Measurements from ENCODE around the gene OPRL1. TPM values are rescaled to one million over a fixed set of nuclear protein-coding genes. Genes with fewer than 3 reads are reported as not detected.

The OPRL1 gene
- total RNA-seq: 3.2 and 5.4 TPM in 2 replicates

GRCh38 chr20:64080013-64080812 lies at the start of gene OPRL1:
TSS of gene OPRL1 (plus strand) at chr20:64080082. CDS start at chr20:64092721, 12,639 bp downstream.
- peak; percentile 41 for DNase-seq

GRCh38 chr20:64030371-64031134 lies 49.3 kb upstream of the OPRL1 start:
- no peak for DNase-seq

GRCh38 chr20:64031822-64032314 lies 48.0 kb upstream of the OPRL1 start:
- no peak for DNase-seq

GRCh38 chr20:64032706-64033624 lies 46.9 kb upstream of the OPRL1 start:
- no peak for DNase-seq

GRCh38 chr20:64033981-64034493 lies 45.8 kb upstream of the OPRL1 start:
- no peak for DNase-seq

- no peak for DNase-seq
Measured at GRCh38 chr20:64035066-64035932, 44.6 kb upstream of the OPRL1 start.

GRCh38 chr20:64035933-64036345 lies 43.9 kb upstream of the OPRL1 start, which contains the start of gene C20orf204:
TSS of gene C20orf204 (plus strand) at chr20:64036182. CDS start at chr20:64036324, 142 bp downstream.
- no peak for DNase-seq

- no peak for DNase-seq
Measured at GRCh38 chr20:64036346-64037198, 43.3 kb upstream of the OPRL1 start.

- no peak for DNase-seq
Measured at GRCh38 chr20:64037199-64037497, 42.7 kb upstream of the OPRL1 start.

GRCh38 chr20:64037498-64038213 lies 42.2 kb upstream of the OPRL1 start:
- peak; percentile 41 for DNase-seq

- DNase-seq: no peak
Measured at GRCh38 chr20:64038224-64038564, 41.7 kb upstream of the OPRL1 start.

- DNase-seq: peak; percentile 96
Measured at GRCh38 chr20:64038565-64039292, 41.2 kb upstream of the OPRL1 start.

- no peak for DNase-seq
Measured at GRCh38 chr20:64039293-64040160, 40.4 kb upstream of the OPRL1 start.

- no peak for DNase-seq
Measured at GRCh38 chr20:64040231-64041039, 39.4 kb upstream of the OPRL1 start.

GRCh38 chr20:64041040-64041780 lies 38.7 kb upstream of the OPRL1 start:
- DNase-seq: no peak

GRCh38 chr20:64041781-64042053 lies 38.2 kb upstream of the OPRL1 start:
- DNase-seq: no peak
